WTC11 (cell line): Measurements from ENCODE around the gene CENPT. TPM values are rescaled to one million over a fixed set of nuclear protein-coding genes. Genes with fewer than 3 reads are reported as not detected.
A peak's percentile ranks its signal among the peaks of the same experiment; 100 is the strongest.

Experiments used
- ATAC-seq: fragments of 200-7000 bp; cut with Tn5 transposase; 2 replicates; pipeline ENCODE4 v1.10.0; 2021; ENCODE audit warnings: mild to moderate bottlenecking, moderate library complexity
- CTCF ChIA-PET: fragments of 300-600 bp; sonication (Branson Sonifier 250); formaldehyde crosslinking; loops from one replicate; lab custom pipeline; 2021; ENCODE audit warnings: antibody characterized with exemption; lab: Charles Lee
- POLR2A ChIA-PET: fragments of 350-600 bp; sonication (Branson Sonifier 250); formaldehyde crosslinking; loops from one replicate; lab custom pipeline; 2021; ENCODE audit warnings: antibody characterized with exemption; lab: Charles Lee
- DNase-seq: peaks from one replicate; pipeline ENCODE4 v3.0.0; 2021; ENCODE audit warnings: low spot score
- H3K27ac Mint-ChIP-seq: 2 replicates; pipeline ENCODE4 v1.8.0; 2021; ENCODE audit warnings: mixed read lengths
- H3K27me3 Mint-ChIP-seq: 2 replicates; pipeline ENCODE4 v1.8.0; 2021; ENCODE audit warnings: low read depth, mild to moderate bottlenecking, moderate library complexity, mixed read lengths
- H3K36me3 Mint-ChIP-seq: 2 replicates; pipeline ENCODE4 v1.8.0; 2021; ENCODE audit warnings: mixed read lengths
- H3K4me1 Mint-ChIP-seq: 2 replicates; pipeline ENCODE4 v1.8.0; 2022; ENCODE audit warnings: mixed read lengths
- H3K4me3 Mint-ChIP-seq: 2 replicates; pipeline ENCODE4 v1.8.0; 2021; ENCODE audit warnings: mild to moderate bottlenecking, moderate library complexity, mixed read lengths
- H3K9me3 Mint-ChIP-seq: 2 replicates; pipeline ENCODE4 v1.8.0; 2021; ENCODE audit warnings: mixed read lengths
- CREM ChIP-seq: sonication (generic); formaldehyde crosslinking; IDR thresholded peaks from 2 replicates; pipeline ENCODE4 v1.8.1; 2022; ENCODE audit warnings: mild to moderate bottlenecking, missing genetic modification reagents, moderate library complexity
- FOXP1 ChIP-seq: sonication (generic); formaldehyde crosslinking; IDR thresholded peaks from 2 replicates; pipeline ENCODE4 v1.8.0; 2022; ENCODE audit warnings: missing genetic modification reagents, mild to moderate bottlenecking, moderate library complexity, borderline replicate concordance
- JUN ChIP-seq: sonication (generic); formaldehyde crosslinking; IDR thresholded peaks from 2 replicates; pipeline ENCODE4 v1.8.0; 2023; ENCODE audit warnings: mild to moderate bottlenecking, missing genetic modification reagents
- MYBL2 ChIP-seq: sonication (generic); formaldehyde crosslinking; IDR thresholded peaks from 2 replicates; pipeline ENCODE4 v1.8.1; 2023; ENCODE audit warnings: mild to moderate bottlenecking, moderate library complexity, missing genetic modification reagents
- NFE2L1 ChIP-seq: sonication (generic); formaldehyde crosslinking; IDR thresholded peaks from 2 replicates; pipeline ENCODE4 v1.8.1; 2023; ENCODE audit warnings: missing genetic modification reagents
- NFYB ChIP-seq: sonication (generic); formaldehyde crosslinking; conservative IDR thresholded peaks from 2 replicates; pipeline ENCODE4 v1.8.0; 2022; ENCODE audit warnings: low read depth, missing genetic modification reagents
- TCF7 ChIP-seq: sonication (generic); formaldehyde crosslinking; IDR thresholded peaks from 2 replicates; pipeline ENCODE4 v1.8.0; 2022; ENCODE audit warnings: mild to moderate bottlenecking, low read depth, missing genetic modification reagents, moderate library complexity
- TEAD1 ChIP-seq: sonication (generic); formaldehyde crosslinking; IDR thresholded peaks from 2 replicates; pipeline ENCODE4 v1.8.0; 2022; ENCODE audit warnings: mild to moderate bottlenecking, missing genetic modification reagents
- ZNF138 ChIP-seq: sonication (generic); formaldehyde crosslinking; conservative IDR thresholded peaks from 2 replicates; pipeline ENCODE4 v1.8.1; 2022; ENCODE audit warnings: mild to moderate bottlenecking, moderate library complexity, missing genetic modification reagents
- ZNF232 ChIP-seq: sonication (generic); formaldehyde crosslinking; IDR thresholded peaks from 2 replicates; pipeline ENCODE4 v1.8.0; 2022; ENCODE audit warnings: mild to moderate bottlenecking, missing genetic modification reagents
- total RNA-seq: library from RNA; stranded (reverse); gene quantifications from 3 replicates; pipeline ENCODE4 v1.2.3, GENCODE V29; 2021
- TF ChIP-seq, protein P1 (sequence below): sonication (generic); formaldehyde crosslinking; IDR thresholded peaks from 2 replicates; pipeline ENCODE4 v1.8.1; 2022; ENCODE audit warnings: low read depth, missing genetic modification reagents, borderline replicate concordance
- TF ChIP-seq, protein P2 (sequence below): fragments of 200-600 bp; IDR thresholded peaks from 2 replicates; pipeline ENCODE4 v1.8.0; 2022; ENCODE audit warnings: antibody characterized with exemption
- TF ChIP-seq, protein P3 (sequence below): sonication (generic); formaldehyde crosslinking; IDR thresholded peaks from 2 replicates; pipeline ENCODE4 v1.8.1; 2023; ENCODE audit warnings: mild to moderate bottlenecking, missing genetic modification reagents
- TF ChIP-seq, protein P4 (sequence below): fragments of 250-450 bp; sonication (Bioruptor Pico); IDR thresholded peaks from 2 replicates; pipeline ENCODE4 v2.1.2; 2022; ENCODE audit warnings: mild to moderate bottlenecking, moderate library complexity
- TF ChIP-seq, protein P5 (sequence below): sonication (generic); formaldehyde crosslinking; IDR thresholded peaks from 2 replicates; pipeline ENCODE4 v1.8.1; 2023; ENCODE audit warnings: mild to moderate bottlenecking, missing genetic modification reagents, moderate library complexity
- TF ChIP-seq, protein P6 (sequence below): sonication (generic); formaldehyde crosslinking; IDR thresholded peaks from 2 replicates; pipeline ENCODE4 v1.8.1; 2022; ENCODE audit warnings: mild to moderate bottlenecking, missing genetic modification reagents, moderate library complexity, borderline replicate concordance
- TF ChIP-seq, protein P7 (sequence below): sonication (generic); formaldehyde crosslinking; IDR thresholded peaks from 2 replicates; pipeline ENCODE4 v1.8.1; 2023; ENCODE audit warnings: mild to moderate bottlenecking, moderate library complexity, missing genetic modification reagents

Gene CENPT
- total RNA-seq, 1 experiment from 2014 or later = 58.3 TPM

DNA sequence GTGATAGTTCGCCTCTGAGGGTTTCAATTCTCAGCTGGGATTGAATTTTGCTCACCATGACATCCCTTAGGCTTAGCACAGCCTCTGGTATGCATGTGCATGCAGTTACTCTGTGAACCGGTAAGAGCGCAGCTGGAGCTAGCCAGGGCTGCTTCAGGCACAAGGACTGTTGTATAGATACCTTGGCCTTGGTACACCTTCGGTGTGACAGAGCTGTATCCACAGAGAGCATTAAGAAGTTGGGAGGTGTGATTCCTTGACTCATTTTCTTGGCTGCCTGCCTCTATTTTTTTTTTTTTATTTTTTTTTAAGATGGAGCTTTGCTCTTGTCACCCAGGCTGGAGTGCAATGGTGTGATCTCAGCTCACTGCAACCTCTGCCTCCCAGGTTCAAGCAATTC, 3.0 kb downstream of the CENPT start:
- H3K4me1 Mint-ChIP-seq = peaks cover 51% of the 10 kb centered on the region
- peak overlapping the region; percentile 94 for H3K4me3 Mint-ChIP-seq
- no peak for DNase-seq

DNA sequence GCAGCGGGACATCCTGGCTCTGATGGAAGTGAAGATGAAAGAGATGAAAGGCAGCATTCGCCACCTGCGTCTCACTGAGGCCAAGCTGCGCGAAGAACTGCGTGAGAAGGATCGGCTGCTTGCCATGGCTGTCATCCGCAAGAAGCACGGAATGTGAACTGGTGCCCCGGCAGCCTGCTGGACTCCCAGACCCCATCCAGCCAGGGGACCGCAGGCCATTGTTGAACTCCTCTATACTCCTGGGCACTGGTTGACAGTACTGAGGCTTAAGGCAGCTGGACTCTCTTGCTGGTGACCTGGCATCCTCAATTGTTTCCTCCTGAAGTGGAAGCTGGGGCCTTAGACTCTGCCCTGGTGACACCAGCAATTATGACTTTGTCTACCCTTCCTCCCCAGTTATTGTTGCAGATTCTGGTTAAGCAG, 4.1 kb downstream of the CENPT start:
- ATAC-seq = no peak
- Mint-ChIP-seq H3K4me3 (peak overlapping the region; percentile 94), H3K27me3 (no peaks in the 10 kb centered on the region), H3K9me3 (no peaks in the 10 kb centered on the region), H3K4me1 (peaks cover 48% of the 10 kb centered on the region), H3K36me3 (no peaks in the 10 kb centered on the region), H3K27ac (0 out of 2 replicates have a peak overlapping the region, but pooled peaks have one; percentile 54)
- CTCF ChIA-PET = interaction anchor here (0.8 to 4.4 kb wide), 5 partner anchors 22 to 242 kb away, joined by 3 to 58 read pairs (median 16); partner anchors contain the start of genes NFATC3 and NRN1L
- POLR2A ChIA-PET = interaction anchor here (1.5 kb wide), 1 partner anchor 27 kb away, joined by 4 read pairs; no protein-coding TSS in a partner anchor
- no peak for DNase-seq
- TF ChIP-seq, protein P1, sequence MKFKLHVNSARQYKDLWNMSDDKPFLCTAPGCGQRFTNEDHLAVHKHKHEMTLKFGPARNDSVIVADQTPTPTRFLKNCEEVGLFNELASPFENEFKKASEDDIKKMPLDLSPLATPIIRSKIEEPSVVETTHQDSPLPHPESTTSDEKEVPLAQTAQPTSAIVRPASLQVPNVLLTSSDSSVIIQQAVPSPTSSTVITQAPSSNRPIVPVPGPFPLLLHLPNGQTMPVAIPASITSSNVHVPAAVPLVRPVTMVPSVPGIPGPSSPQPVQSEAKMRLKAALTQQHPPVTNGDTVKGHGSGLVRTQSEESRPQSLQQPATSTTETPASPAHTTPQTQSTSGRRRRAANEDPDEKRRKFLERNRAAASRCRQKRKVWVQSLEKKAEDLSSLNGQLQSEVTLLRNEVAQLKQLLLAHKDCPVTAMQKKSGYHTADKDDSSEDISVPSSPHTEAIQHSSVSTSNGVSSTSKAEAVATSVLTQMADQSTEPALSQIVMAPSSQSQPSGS (CRISPR knock-in tag) = no peak
- TF ChIP-seq ZNF138 (CRISPR knock-in tag) (no peak), TCF7 (CRISPR knock-in tag) (no peak), JUN (CRISPR knock-in tag) (no peak), ZNF232 (CRISPR knock-in tag) (no peak)
- TF ChIP-seq, protein P2, sequence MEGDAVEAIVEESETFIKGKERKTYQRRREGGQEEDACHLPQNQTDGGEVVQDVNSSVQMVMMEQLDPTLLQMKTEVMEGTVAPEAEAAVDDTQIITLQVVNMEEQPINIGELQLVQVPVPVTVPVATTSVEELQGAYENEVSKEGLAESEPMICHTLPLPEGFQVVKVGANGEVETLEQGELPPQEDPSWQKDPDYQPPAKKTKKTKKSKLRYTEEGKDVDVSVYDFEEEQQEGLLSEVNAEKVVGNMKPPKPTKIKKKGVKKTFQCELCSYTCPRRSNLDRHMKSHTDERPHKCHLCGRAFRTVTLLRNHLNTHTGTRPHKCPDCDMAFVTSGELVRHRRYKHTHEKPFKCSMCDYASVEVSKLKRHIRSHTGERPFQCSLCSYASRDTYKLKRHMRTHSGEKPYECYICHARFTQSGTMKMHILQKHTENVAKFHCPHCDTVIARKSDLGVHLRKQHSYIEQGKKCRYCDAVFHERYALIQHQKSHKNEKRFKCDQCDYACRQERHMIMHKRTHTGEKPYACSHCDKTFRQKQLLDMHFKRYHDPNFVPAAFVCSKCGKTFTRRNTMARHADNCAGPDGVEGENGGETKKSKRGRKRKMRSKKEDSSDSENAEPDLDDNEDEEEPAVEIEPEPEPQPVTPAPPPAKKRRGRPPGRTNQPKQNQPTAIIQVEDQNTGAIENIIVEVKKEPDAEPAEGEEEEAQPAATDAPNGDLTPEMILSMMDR = no peak
- TF ChIP-seq, protein P3, sequence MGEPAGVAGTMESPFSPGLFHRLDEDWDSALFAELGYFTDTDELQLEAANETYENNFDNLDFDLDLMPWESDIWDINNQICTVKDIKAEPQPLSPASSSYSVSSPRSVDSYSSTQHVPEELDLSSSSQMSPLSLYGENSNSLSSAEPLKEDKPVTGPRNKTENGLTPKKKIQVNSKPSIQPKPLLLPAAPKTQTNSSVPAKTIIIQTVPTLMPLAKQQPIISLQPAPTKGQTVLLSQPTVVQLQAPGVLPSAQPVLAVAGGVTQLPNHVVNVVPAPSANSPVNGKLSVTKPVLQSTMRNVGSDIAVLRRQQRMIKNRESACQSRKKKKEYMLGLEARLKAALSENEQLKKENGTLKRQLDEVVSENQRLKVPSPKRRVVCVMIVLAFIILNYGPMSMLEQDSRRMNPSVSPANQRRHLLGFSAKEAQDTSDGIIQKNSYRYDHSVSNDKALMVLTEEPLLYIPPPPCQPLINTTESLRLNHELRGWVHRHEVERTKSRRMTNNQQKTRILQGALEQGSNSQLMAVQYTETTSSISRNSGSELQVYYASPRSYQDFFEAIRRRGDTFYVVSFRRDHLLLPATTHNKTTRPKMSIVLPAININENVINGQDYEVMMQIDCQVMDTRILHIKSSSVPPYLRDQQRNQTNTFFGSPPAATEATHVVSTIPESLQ (CRISPR knock-in tag) = no peak
- TF ChIP-seq, protein P4, sequence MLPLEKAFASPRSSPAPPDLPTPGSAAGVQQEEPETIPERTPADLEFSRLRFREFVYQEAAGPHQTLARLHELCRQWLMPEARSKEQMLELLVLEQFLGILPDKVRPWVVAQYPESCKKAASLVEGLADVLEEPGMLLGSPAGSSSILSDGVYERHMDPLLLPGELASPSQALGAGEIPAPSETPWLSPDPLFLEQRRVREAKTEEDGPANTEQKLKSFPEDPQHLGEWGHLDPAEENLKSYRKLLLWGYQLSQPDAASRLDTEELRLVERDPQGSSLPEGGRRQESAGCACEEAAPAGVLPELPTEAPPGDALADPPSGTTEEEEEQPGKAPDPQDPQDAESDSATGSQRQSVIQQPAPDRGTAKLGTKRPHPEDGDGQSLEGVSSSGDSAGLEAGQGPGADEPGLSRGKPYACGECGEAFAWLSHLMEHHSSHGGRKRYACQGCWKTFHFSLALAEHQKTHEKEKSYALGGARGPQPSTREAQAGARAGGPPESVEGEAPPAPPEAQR (CRISPR knock-in tag) = no peak
- TF ChIP-seq, protein P5, sequence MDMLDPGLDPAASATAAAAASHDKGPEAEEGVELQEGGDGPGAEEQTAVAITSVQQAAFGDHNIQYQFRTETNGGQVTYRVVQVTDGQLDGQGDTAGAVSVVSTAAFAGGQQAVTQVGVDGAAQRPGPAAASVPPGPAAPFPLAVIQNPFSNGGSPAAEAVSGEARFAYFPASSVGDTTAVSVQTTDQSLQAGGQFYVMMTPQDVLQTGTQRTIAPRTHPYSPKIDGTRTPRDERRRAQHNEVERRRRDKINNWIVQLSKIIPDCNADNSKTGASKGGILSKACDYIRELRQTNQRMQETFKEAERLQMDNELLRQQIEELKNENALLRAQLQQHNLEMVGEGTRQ (CRISPR knock-in tag) = no peak
- TF ChIP-seq, protein P6, sequence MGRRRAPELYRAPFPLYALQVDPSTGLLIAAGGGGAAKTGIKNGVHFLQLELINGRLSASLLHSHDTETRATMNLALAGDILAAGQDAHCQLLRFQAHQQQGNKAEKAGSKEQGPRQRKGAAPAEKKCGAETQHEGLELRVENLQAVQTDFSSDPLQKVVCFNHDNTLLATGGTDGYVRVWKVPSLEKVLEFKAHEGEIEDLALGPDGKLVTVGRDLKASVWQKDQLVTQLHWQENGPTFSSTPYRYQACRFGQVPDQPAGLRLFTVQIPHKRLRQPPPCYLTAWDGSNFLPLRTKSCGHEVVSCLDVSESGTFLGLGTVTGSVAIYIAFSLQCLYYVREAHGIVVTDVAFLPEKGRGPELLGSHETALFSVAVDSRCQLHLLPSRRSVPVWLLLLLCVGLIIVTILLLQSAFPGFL (CRISPR knock-in tag) = no peak
- TF ChIP-seq, protein P7, sequence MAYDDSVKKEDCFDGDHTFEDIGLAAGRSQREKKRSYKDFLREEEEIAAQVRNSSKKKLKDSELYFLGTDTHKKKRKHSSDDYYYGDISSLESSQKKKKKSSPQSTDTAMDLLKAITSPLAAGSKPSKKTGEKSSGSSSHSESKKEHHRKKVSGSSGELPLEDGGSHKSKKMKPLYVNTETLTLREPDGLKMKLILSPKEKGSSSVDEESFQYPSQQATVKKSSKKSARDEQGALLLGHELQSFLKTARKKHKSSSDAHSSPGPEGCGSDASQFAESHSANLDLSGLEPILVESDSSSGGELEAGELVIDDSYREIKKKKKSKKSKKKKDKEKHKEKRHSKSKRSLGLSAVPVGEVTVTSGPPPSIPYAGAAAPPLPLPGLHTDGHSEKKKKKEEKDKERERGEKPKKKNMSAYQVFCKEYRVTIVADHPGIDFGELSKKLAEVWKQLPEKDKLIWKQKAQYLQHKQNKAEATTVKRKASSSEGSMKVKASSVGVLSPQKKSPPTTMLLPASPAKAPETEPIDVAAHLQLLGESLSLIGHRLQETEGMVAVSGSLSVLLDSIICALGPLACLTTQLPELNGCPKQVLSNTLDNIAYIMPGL (CRISPR knock-in tag) = no peak

More for the DNA sequence above, 3.0 kb downstream of the CENPT start:
- POLR2A ChIA-PET = interaction anchor here (0.6 to 1.3 kb wide), 4 partner anchors 10 to 363 kb away, joined by 3 to 6 read pairs (median 4); partner anchors contain the start of genes ATP6V0D1, NRN1L, RANBP10 and TSNAXIP1
- no peak for ATAC-seq
- H3K27ac Mint-ChIP-seq = peak overlapping the region; percentile 72; the same call in 1 of the 2 replicates
- peaks cover 4% of the 10 kb centered on the region; the same call in 1 of the 2 replicates for H3K36me3 Mint-ChIP-seq
- no peaks in the 10 kb centered on the region for H3K27me3 Mint-ChIP-seq
- TF ChIP-seq, protein P2 = no peak
- TF ChIP-seq MYBL2 (CRISPR knock-in tag) = no peak
- no peak for TF ChIP-seq CREM (CRISPR knock-in tag)
- no peak for TF ChIP-seq ZNF232 (CRISPR knock-in tag)
- no peak for TF ChIP-seq TEAD1 (CRISPR knock-in tag)
- no peak for TF ChIP-seq FOXP1
- TF ChIP-seq, protein P4 (CRISPR knock-in tag) = no peak
- TF ChIP-seq NFE2L1 = no peak
- no peak for TF ChIP-seq NFYB (CRISPR knock-in tag)
- CTCF ChIA-PET = interaction anchor here (0.7 to 4.4 kb wide), 10 partner anchors 11 to 181 kb away, joined by 3 to 58 read pairs (median 6); partner anchors contain the start of genes EDC4 and NRN1L
- no peaks in the 10 kb centered on the region for H3K9me3 Mint-ChIP-seq
